Spleen (tissue), 11 donors: ENCODE measurements around the gene SLC8A3. TPM values are rescaled to one million over a fixed set of nuclear protein-coding genes. Genes with fewer than 3 reads are reported as not detected.

ENCODE experiments used
- DNase-seq: peaks from one replicate; pipeline ENCODE4 v3.0.0-alpha.2; 2020
- H3K27ac ChIP-seq, 8 donors: fragments of 200-600 bp; sonication (generic) in 7 of 8; 1 replicate in 4 of 8; 2 replicates in 4 of 8; pipeline versions ENCODE4 v1.5.0 to v1.8.0; 2016 to 2021; ENCODE audit warnings: inconsistent platforms in 4 of 8, mild to moderate bottlenecking in 4 of 8, moderate library complexity in 1 of 8
- H3K27me3 ChIP-seq, 7 donors: fragments of 200-600 bp; sonication (generic) in 6 of 7; replicated peaks in 1 of 7; 1 replicate in 4 of 7; 2 replicates in 3 of 7; pipeline versions ENCODE4 v1.5.0 to v1.8.0; 2016 to 2021; ENCODE audit warnings: inconsistent platforms in 3 of 7, mild to moderate bottlenecking in 1 of 7
- H3K36me3 ChIP-seq, 6 donors: fragments of 200-600 bp; sonication (generic) in 5 of 6; 1 replicate in 4 of 6; 2 replicates in 2 of 6; pipeline versions ENCODE4 v1.5.0 to v1.8.0; 2016 to 2021; ENCODE audit warnings: inconsistent platforms in 2 of 6
- H3K4me1 ChIP-seq, 6 donors: fragments of 200-600 bp; sonication (generic) in 5 of 6; 1 replicate in 3 of 6; 2 replicates in 3 of 6; pipeline versions ENCODE4 v1.5.0 to v1.8.0; 2016 to 2021; ENCODE audit warnings: inconsistent platforms in 3 of 6
- H3K4me3 ChIP-seq, 8 donors: fragments of 200-600 bp; sonication (generic) in 7 of 8; 1 replicate in 4 of 8; 2 replicates in 4 of 8; pipeline versions ENCODE4 v1.5.0 to v1.8.0; 2016 to 2021; ENCODE audit warnings: inconsistent platforms in 4 of 8, mild to moderate bottlenecking in 4 of 8, moderate library complexity in 2 of 8
- H3K9me3 ChIP-seq, 8 donors: fragments of 200-600 bp; sonication (generic) in 7 of 8; 1 replicate in 4 of 8; 2 replicates in 4 of 8; pipeline versions ENCODE4 v1.5.0 to v1.8.0; 2016 to 2021; ENCODE audit warnings: inconsistent platforms in 4 of 8
- POLR2A ChIP-seq, 3 donors: fragments of 450-650 bp; IDR thresholded peaks; one replicate each; pipeline ENCODE4 v1.5.1; 2017; ENCODE audit warnings: antibody characterized with exemption in 3 of 3, mild to moderate bottlenecking in 1 of 3
- POLR2AphosphoS5 ChIP-seq, 3 donors: sonication (generic); formaldehyde crosslinking; IDR thresholded peaks; one replicate each; pipeline ENCODE4 v1.5.1; 2017; ENCODE audit warnings: antibody characterized with exemption in 3 of 3
- WGBS, 5 donors: extraction: QIAGEN DNeasy Blood & Tissue Kit in 3 of 5; methylation state at CpG; one replicate each; pipeline versions ENCODE4 v1.1.5 to v1.1.7; 2013 to 2018; 5-methylcytosine and 5-hydroxymethylcytosine counted together
- intact Hi-C: fragments of 100-400 bp; cut with DNase I; formaldehyde crosslinking; loops from one replicate; pipeline ENCODE4 v1.15.0; 2023; ENCODE audit warnings: low total_unique reads
- polyA plus RNA-seq, 3 donors: library from polyadenylated mRNA; stranded (reverse); fragments of 200-250 nt; gene quantifications; one replicate each; pipeline ENCODE4 v1.2.1, GENCODE V29; 2013
- total RNA-seq, 7 donors: library from RNA; depleted of rRNA in 3 of 7; stranded (reverse); fragments of >200 nt in 3 of 7; fragmentation: NEBNext Ultra II Directional in 4 of 7; extraction: Animal tissue kit (Norgen Biotek cat#: 25700) in 4 of 7; gene quantifications; one replicate each; pipeline versions ENCODE4 v1.1.0 to v1.2.1, GENCODE V29; 2016 to 2021
- TF ChIP-seq, protein P1 (sequence below), 11 experiments: fragments of 200-600 bp in 7 of 11; fragments of 450-650 bp in 4 of 11; sonication (generic) in 4 of 11; IDR thresholded peaks in 8 of 11; conservative IDR thresholded peaks in 3 of 11; 1 replicate in 7 of 11; 2 replicates in 4 of 11; pipeline versions ENCODE4 v1.4.0 to v1.8.0; 2016 to 2021; ENCODE audit warnings: antibody characterized with exemption in 11 of 11, inconsistent platforms in 4 of 11, mild to moderate bottlenecking in 1 of 11
- donor health status: healthy with polysubstance abuse.
- donor health status: DM: no; HTN: no; CAD: no; lungs with moderate emphysema.
- donor health status: DM: no; HTN: no; CAD: no.
- donor health status: Bipolar disorder and iron deficiency.
- donor health status: healthy.
- donor health status: DM: no; HTN: no; CAD: no.
- donor health status: DM: yes; HTN: yes; CAD: no.

Gene SLC8A3
- total and polyA plus RNA-seq, 10 donors, result 0.19 to 0.52 (median 0.33) TPM; not detected in 3

DNA sequence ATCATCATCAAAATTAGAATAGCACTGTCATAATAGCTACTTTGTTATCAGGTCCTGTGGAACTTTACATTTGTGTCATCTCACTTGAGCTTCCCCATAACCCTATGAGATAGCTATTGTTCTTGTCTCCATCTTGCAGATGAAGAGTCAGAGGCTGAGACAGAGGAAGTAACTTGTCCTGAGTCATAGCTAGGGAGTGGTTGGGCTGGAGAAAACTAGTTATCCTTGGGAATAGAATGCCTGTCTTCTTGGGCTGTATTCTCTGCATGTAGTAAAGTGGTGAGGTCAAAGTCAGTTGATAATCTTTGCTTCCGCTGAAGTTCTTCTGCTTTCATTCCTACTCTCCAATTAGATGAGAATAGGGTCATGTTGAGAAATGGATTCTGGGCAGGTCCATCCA is 192.5 kb downstream of the SLC8A3 start:
- Histone ChIP-seq H3K27me3 (peaks cover 0 to 17% (median 0%) of the 10 kb centered on the region in 7 donors), H3K9me3 (no peaks in the 10 kb centered on the region), H3K36me3 (no peaks in the 10 kb centered on the region), H3K4me1 (no peaks in the 10 kb centered on the region), H3K27ac (no peak overlapping the region), H3K4me3 (no peak overlapping the region)
- 91 to 100% (median 97%) methylated on average over 1 of the region's 1 CpG for WGBS, 5 donors
- no peak for DNase-seq
- intact Hi-C loops, result no loop called here
- no peak for TF ChIP-seq POLR2A (IDR thresholded peaks at IDR 0.05)
- TF ChIP-seq, protein P1, sequence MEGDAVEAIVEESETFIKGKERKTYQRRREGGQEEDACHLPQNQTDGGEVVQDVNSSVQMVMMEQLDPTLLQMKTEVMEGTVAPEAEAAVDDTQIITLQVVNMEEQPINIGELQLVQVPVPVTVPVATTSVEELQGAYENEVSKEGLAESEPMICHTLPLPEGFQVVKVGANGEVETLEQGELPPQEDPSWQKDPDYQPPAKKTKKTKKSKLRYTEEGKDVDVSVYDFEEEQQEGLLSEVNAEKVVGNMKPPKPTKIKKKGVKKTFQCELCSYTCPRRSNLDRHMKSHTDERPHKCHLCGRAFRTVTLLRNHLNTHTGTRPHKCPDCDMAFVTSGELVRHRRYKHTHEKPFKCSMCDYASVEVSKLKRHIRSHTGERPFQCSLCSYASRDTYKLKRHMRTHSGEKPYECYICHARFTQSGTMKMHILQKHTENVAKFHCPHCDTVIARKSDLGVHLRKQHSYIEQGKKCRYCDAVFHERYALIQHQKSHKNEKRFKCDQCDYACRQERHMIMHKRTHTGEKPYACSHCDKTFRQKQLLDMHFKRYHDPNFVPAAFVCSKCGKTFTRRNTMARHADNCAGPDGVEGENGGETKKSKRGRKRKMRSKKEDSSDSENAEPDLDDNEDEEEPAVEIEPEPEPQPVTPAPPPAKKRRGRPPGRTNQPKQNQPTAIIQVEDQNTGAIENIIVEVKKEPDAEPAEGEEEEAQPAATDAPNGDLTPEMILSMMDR (IDR thresholded peaks at IDR 0.05 in 8 of 11, conservative IDR thresholded peaks at IDR 0.05 in 3 of 11), result no peak
- TF ChIP-seq POLR2AphosphoS5 (IDR thresholded peaks at IDR 0.05), result no peak

Other genes with a start within 250 kb of the SLC8A3 start
- 10 to 100 TPM; 20.2 to 35.3 (median 25.5) TPM for gene COX16, start 170.7 kb upstream of the SLC8A3 start, total RNA-seq
- gene COX16, start 170.7 kb upstream of the SLC8A3 start, polyA plus RNA-seq, result 10 to 100 TPM; 42.2 to 66.4 (median 59.6) TPM
- 10 to 100 TPM; 19.0 to 29.1 (median 23.7) TPM for gene SYNJ2BP, start 228.1 kb upstream of the SLC8A3 start, total RNA-seq
- gene SYNJ2BP, start 228.1 kb upstream of the SLC8A3 start, polyA plus RNA-seq, result 10 to 100 TPM in 1 of 3 donors, 1 to 10 TPM in 2; 4.8 to 11.0 (median 6.5) TPM